ENCODE data around the gene PCDH9. TPM values are rescaled to one million over a fixed set of nuclear protein-coding genes. Genes with fewer than 3 reads are reported as not detected.

PCDH9 gene
- total and polyA plus RNA-seq, 8 donors: 0.46 to 3.8 (median 1.5) TPM

GRCh38 chr13:66344805-66345517 is 885.2 kb downstream of the PCDH9 start:
- Histone ChIP-seq H3K27ac (no peak overlapping the region), H3K4me1 (peaks cover 0 to 13% (median 12%) of the 10 kb centered on the region in 3 donors), H3K27me3 (peaks cover 0 to 5% (median 0%) of the 10 kb centered on the region in 4 donors), H3K9me3 (no peaks in the 10 kb centered on the region), H3K36me3 (no peaks in the 10 kb centered on the region), H3K4me3 (no peak overlapping the region)
- FAIRE-seq: no peak
- WGBS, 2 donors: 80 to 88% methylated on average over 4 of the region's 4 CpGs
- intact Hi-C loops (cut with DNase I): no loop called here
- DNase-seq: no peak
- TF ChIP-seq CTCF (IDR thresholded peaks at IDR 0.05): no peak
- ATAC-seq: no peak

GRCh38 chr13:66343224-66343828 is 886.8 kb downstream of the PCDH9 start:
- FAIRE-seq (no peak), DNase-seq (no peak), ATAC-seq (no peak)
- Histone ChIP-seq H3K4me1 (peaks cover 0 to 1% (median under 1%) of the 10 kb centered on the region in 3 donors), H3K27ac (no peak overlapping the region), H3K9me3 (no peaks in the 10 kb centered on the region), H3K36me3 (no peaks in the 10 kb centered on the region), H3K27me3 (peaks cover 0 to 5% (median 0%) of the 10 kb centered on the region in 4 donors), H3K4me3 (no peak overlapping the region)
- intact Hi-C loops (cut with DNase I): no loop called here
- TF ChIP-seq CTCF (IDR thresholded peaks at IDR 0.05): no peak
- WGBS, 2 donors: 51 to 64% methylated on average over 9 of the region's 9 CpGs

GRCh38 chr13:66341635-66342377 is 888.3 kb downstream of the PCDH9 start:
- TF ChIP-seq CTCF (IDR thresholded peaks at IDR 0.05): no peak
- DNase-seq (no peak), ATAC-seq (no peak), FAIRE-seq (no peak)
- Histone ChIP-seq H3K27ac (no peak overlapping the region), H3K36me3 (no peaks in the 10 kb centered on the region), H3K4me1 (no peaks in the 10 kb centered on the region), H3K27me3 (peaks cover 0 to 5% (median 0%) of the 10 kb centered on the region in 4 donors), H3K9me3 (no peaks in the 10 kb centered on the region), H3K4me3 (no peak overlapping the region)
- 62 to 78% methylated on average over 6 of the region's 6 CpGs for WGBS, 2 donors
- intact Hi-C loops (cut with DNase I): no loop called here

GRCh38 chr13:66339214-66339613 is 890.9 kb downstream of the PCDH9 start:
- H3K27ac ChIP-seq: no peak overlapping the region
- H3K4me3 ChIP-seq: no peak overlapping the region
- H3K27me3 ChIP-seq: peaks cover 0 to 5% (median 0%) of the 10 kb centered on the region in 4 donors
- FAIRE-seq (no peak), ATAC-seq (no peak), DNase-seq (no peak)
- no peaks in the 10 kb centered on the region for H3K9me3 ChIP-seq
- intact Hi-C loops (cut with DNase I): no loop called here
- TF ChIP-seq CTCF (IDR thresholded peaks at IDR 0.05): no peak
- no peaks in the 10 kb centered on the region for H3K36me3 ChIP-seq
- H3K4me1 ChIP-seq: no peaks in the 10 kb centered on the region
